H9 (cell line): ENCODE results near the gene GGT6. TPM values are rescaled to one million over a fixed set of nuclear protein-coding genes. Genes with fewer than 3 reads are reported as not detected.

Source experiments
- DNase-seq: peaks from one replicate; pipeline ENCODE4 v3.0.0-alpha.2; 2017
- H2AFZ ChIP-seq: one replicate; pipeline ENCODE4 v1.6.1; 2013; ENCODE audit warnings: mild to moderate bottlenecking, low read length, control low read depth, moderate library complexity
- H2AK5ac ChIP-seq: 2 replicates; pipeline ENCODE4 v1.6.1; 2013; ENCODE audit warnings: low read length, control low read depth, mixed read lengths; ENCODE audit not compliant: insufficient read length
- H2BK120ac ChIP-seq: one replicate; pipeline ENCODE4 v1.6.1; 2013; ENCODE audit warnings: low read depth, mild to moderate bottlenecking, low read length, control low read depth, inconsistent platforms; ENCODE audit not compliant: poor library complexity, severe bottlenecking
- H2BK12ac ChIP-seq: 2 replicates; pipeline ENCODE4 v1.6.1; 2013; ENCODE audit warnings: low read length, control low read depth, mixed read lengths, low read depth; ENCODE audit not compliant: insufficient read length
- H2BK15ac ChIP-seq: 2 replicates; pipeline ENCODE4 v1.6.1; 2013; ENCODE audit warnings: low read depth, low read length, control low read depth
- H2BK20ac ChIP-seq: one replicate; pipeline ENCODE4 v1.6.1; 2013; ENCODE audit warnings: low read depth, mild to moderate bottlenecking, low read length, control low read depth, inconsistent platforms; ENCODE audit not compliant: poor library complexity, severe bottlenecking
- H2BK5ac ChIP-seq: 2 replicates; pipeline ENCODE4 v1.6.1; 2013; ENCODE audit warnings: low read length, control low read depth, mixed read lengths; ENCODE audit not compliant: insufficient read length
- H3K14ac ChIP-seq: 2 replicates; pipeline ENCODE4 v1.6.1; 2013; ENCODE audit warnings: low read length, control low read depth; ENCODE audit not compliant: insufficient read depth
- H3K18ac ChIP-seq: 2 replicates; pipeline ENCODE4 v1.6.1; 2013; ENCODE audit warnings: low read depth, mild to moderate bottlenecking, mixed read lengths, low read length, control low read depth; ENCODE audit not compliant: insufficient read length
- H3K23ac ChIP-seq: 2 replicates; pipeline ENCODE4 v1.6.1; 2013; ENCODE audit warnings: low read length, control low read depth, mixed read lengths, low read depth; ENCODE audit not compliant: insufficient read length
- H3K23me2 ChIP-seq: 2 replicates; pipeline ENCODE4 v1.6.1; 2013; ENCODE audit warnings: low read depth, mild to moderate bottlenecking, mixed read lengths, low read length, control low read depth; ENCODE audit not compliant: insufficient read length, poor library complexity, severe bottlenecking
- H3K27ac ChIP-seq: 2 replicates; pipeline ENCODE4 v1.5.1; 2013; ENCODE audit warnings: low read length, control low read depth, mixed read lengths, low read depth; ENCODE audit not compliant: insufficient read length
- H3K27me3 ChIP-seq: 2 replicates; pipeline ENCODE4 v1.6.1; 2013; ENCODE audit warnings: low read length, control low read depth, inconsistent platforms; ENCODE audit not compliant: insufficient read depth
- H3K4ac ChIP-seq: 2 replicates; pipeline ENCODE4 v1.6.1; 2013; ENCODE audit warnings: low read depth, mild to moderate bottlenecking, control low read depth, inconsistent platforms, low read length, moderate library complexity
- H3K4me1 ChIP-seq: 2 replicates; pipeline ENCODE4 v1.6.1; 2013; ENCODE audit warnings: low read length, control low read depth, inconsistent platforms; ENCODE audit not compliant: insufficient read depth
- H3K4me2 ChIP-seq: 2 replicates; pipeline ENCODE4 v1.6.1; 2013; ENCODE audit warnings: low read length, control low read depth, mixed read lengths; ENCODE audit not compliant: insufficient read length, insufficient read depth
- H3K56ac ChIP-seq: 2 replicates; pipeline ENCODE4 v1.6.1; 2013; ENCODE audit warnings: low read depth, mild to moderate bottlenecking, mixed read lengths, low read length, control low read depth; ENCODE audit not compliant: insufficient read length
- H3K79me1 ChIP-seq: 2 replicates; pipeline ENCODE4 v1.6.1; 2013; ENCODE audit warnings: low read depth, mild to moderate bottlenecking, moderate library complexity, low read length, control low read depth, inconsistent platforms; ENCODE audit not compliant: insufficient read depth, poor library complexity, severe bottlenecking
- H3K79me2 ChIP-seq: 2 replicates; pipeline ENCODE4 v1.6.1; 2013; ENCODE audit warnings: low read length, control low read depth, inconsistent platforms; ENCODE audit not compliant: insufficient read depth
- H3K9ac ChIP-seq: 2 replicates; pipeline ENCODE4 v1.6.1; 2013; ENCODE audit warnings: low read length, control low read depth, mixed read lengths; ENCODE audit not compliant: insufficient read length; ENCODE audit errors: extremely low read depth
- H3K9me3 ChIP-seq: one replicate; pipeline ENCODE4 v1.6.1; 2013; ENCODE audit warnings: low read depth, low read length, inconsistent platforms; ENCODE audit not compliant: control insufficient read depth
- H3T11ph ChIP-seq: one replicate; pipeline ENCODE4 v1.6.1; 2013; ENCODE audit warnings: mild to moderate bottlenecking, low read length, control low read depth, inconsistent platforms
- H4K20me1 ChIP-seq: one replicate; pipeline ENCODE4 v1.6.1; 2013; ENCODE audit not compliant: control insufficient read depth, insufficient read length, insufficient read depth
- H4K5ac ChIP-seq: 2 replicates; pipeline ENCODE4 v1.6.1; 2013; ENCODE audit warnings: low read depth, mild to moderate bottlenecking, mixed read lengths, low read length, control low read depth; ENCODE audit not compliant: insufficient read length
- H4K8ac ChIP-seq: replicated peaks from 2 replicates; pipeline ENCODE4 v1.6.1; 2013; ENCODE audit warnings: low read length, control low read depth, mixed read lengths, low read depth; ENCODE audit not compliant: insufficient read length
- H4K91ac ChIP-seq: 2 replicates; pipeline ENCODE4 v1.6.1; 2013; ENCODE audit warnings: low read depth, mild to moderate bottlenecking, moderate library complexity, mixed read lengths, low read length, control low read depth; ENCODE audit not compliant: insufficient read length
- H3K27ac Mint-ChIP-seq, 3 experiments: 2 replicates in 2 of 3; 3 replicates in 1 of 3; pipeline ENCODE4 v1.8.0; 2020 to 2021; ENCODE audit warnings: mixed read lengths in 3 of 3, mild to moderate bottlenecking in 1 of 3, moderate library complexity in 1 of 3
- H3K27me3 Mint-ChIP-seq: 2 replicates; pipeline ENCODE4 v1.8.0; 2021; ENCODE audit warnings: low read depth, mild to moderate bottlenecking, moderate library complexity, mixed read lengths
- H3K36me3 Mint-ChIP-seq, 3 experiments: 2 replicates in 2 of 3; 3 replicates in 1 of 3; pipeline ENCODE4 v1.8.0; 2020 to 2021; ENCODE audit warnings: low read depth in 3 of 3, mixed read lengths in 3 of 3; ENCODE audit not compliant: insufficient read depth in 1 of 3
- H3K4me1 Mint-ChIP-seq, 2 experiments: 2 replicates each; pipeline ENCODE4 v1.8.0; 2020; ENCODE audit warnings: mixed read lengths in 2 of 2
- H3K4me3 Mint-ChIP-seq, 2 experiments: 2 replicates in 1 of 2; 3 replicates in 1 of 2; pipeline ENCODE4 v1.8.0; 2020 to 2021; ENCODE audit warnings: mild to moderate bottlenecking in 2 of 2, mixed read lengths in 2 of 2, moderate library complexity in 1 of 2
- H3K9me3 Mint-ChIP-seq, 2 experiments: 2 replicates in 1 of 2; 3 replicates in 1 of 2; pipeline ENCODE4 v1.8.0; 2020; ENCODE audit warnings: mild to moderate bottlenecking in 2 of 2, mixed read lengths in 2 of 2, moderate library complexity in 1 of 2
- WGBS: extraction: QIAGEN DNeasy Blood & Tissue Kit; methylation state at CpG from one replicate; pipeline ENCODE4 v1.1.7; 2013; ENCODE audit warnings: missing lambda C conversion rate, low lambda C conversion rate, mixed read lengths; ENCODE audit not compliant: insufficient read length; ENCODE audit errors: extremely low coverage; 5-methylcytosine and 5-hydroxymethylcytosine counted together
- total RNA-seq: library from RNA; stranded (reverse); gene quantifications from 2 replicates; pipeline ENCODE4 v1.2.1, GENCODE V29; 2021
- TF ChIP-seq, protein P1 (sequence below): fragments of 200-600 bp; sonication (generic); conservative IDR thresholded peaks from 3 replicates; pipeline ENCODE4 v1.8.0; 2021; ENCODE audit warnings: antibody characterized with exemption, mild to moderate bottlenecking

The GGT6 gene
- total RNA-seq, 1 experiment from 2014 or later: 0.17 TPM

DNA sequence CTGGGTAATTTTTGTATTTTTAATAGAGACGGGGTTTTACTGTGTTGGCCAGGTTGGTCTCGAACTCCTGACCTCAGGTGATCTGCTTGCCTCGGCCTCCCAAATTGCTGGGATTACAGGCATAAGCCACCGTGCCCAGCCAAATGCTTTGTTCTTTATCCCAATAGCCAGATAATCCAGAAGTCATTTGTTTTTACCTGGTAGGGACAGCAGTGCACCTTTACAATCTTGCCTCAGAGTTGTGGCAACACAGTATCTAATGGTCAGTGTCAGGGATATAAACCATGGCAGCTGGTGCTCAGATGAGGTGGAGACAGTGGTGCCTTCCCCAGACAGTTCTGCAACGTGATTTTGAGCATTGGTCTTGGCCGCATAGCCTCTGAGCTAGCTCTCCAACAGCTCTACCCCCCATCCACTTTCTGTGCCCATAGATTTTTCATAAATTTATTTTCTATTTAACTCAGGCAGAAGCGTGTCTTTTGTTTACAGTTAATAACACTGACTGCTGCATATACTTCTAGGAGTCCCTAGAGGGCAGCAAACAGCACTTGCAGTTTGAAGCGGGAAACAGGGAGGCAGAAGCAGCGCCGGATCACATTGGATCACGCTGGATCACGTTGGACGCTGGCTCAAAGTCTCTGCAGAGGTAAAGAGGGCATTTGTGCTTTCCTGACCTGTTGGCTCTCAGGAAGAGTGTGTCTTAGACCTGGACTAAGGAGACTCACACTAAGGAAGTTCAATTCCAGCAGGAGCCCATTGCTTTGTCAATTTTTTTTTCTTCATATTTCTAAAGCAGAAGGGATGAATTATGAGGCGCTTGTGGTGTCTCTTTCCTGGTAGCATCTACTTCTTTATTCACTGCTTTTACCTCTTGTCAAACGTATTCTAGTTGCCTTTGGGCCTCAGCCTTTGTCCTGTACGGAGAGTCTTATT is 5.1 kb upstream of the GGT6 start:
- Mint-ChIP-seq H3K9me3 (no peaks in the 10 kb centered on the region; a peak in 1 of 5 replicates), H3K27ac (peak overlapping the region in 1 of 3 experiments; percentile 49; a peak in 1 of 7 replicates), H3K36me3 (no peaks in the 10 kb centered on the region), H3K27me3 (peaks cover 17% of the 10 kb centered on the region), H3K4me3 (no peak overlapping the region), H3K4me1 (peaks cover 39 to 42% of the 10 kb centered on the region in 2 experiments)
- Histone ChIP-seq H4K8ac (no peak overlapping the region), H3K23ac (no peak overlapping the region), H4K20me1 (no peaks in the 10 kb centered on the region), H2BK15ac (no peak overlapping the region), H3K4me1 (no peaks in the 10 kb centered on the region), H2BK5ac (no peak overlapping the region), H4K5ac (no peak overlapping the region), H3K27ac (no peak overlapping the region), H3K9ac (no peak overlapping the region), H3K79me2 (no peaks in the 10 kb centered on the region), H3K9me3 (no peaks in the 10 kb centered on the region), H3K23me2 (no peaks in the 10 kb centered on the region), H2BK120ac (no peak overlapping the region), H3K18ac (no peak overlapping the region), H2AK5ac (no peak overlapping the region), H3K4ac (no peak overlapping the region), H3K56ac (no peak overlapping the region), H3T11ph (no peak overlapping the region), H2BK20ac (no peak overlapping the region), H3K4me2 (peak overlapping the region; percentile 2), H4K91ac (no peak overlapping the region), H3K79me1 (no peaks in the 10 kb centered on the region), H2AFZ (no peak overlapping the region), H2BK12ac (no peak overlapping the region), H3K14ac (no peak overlapping the region), H3K27me3 (no peaks in the 10 kb centered on the region)
- TF ChIP-seq, protein P1, sequence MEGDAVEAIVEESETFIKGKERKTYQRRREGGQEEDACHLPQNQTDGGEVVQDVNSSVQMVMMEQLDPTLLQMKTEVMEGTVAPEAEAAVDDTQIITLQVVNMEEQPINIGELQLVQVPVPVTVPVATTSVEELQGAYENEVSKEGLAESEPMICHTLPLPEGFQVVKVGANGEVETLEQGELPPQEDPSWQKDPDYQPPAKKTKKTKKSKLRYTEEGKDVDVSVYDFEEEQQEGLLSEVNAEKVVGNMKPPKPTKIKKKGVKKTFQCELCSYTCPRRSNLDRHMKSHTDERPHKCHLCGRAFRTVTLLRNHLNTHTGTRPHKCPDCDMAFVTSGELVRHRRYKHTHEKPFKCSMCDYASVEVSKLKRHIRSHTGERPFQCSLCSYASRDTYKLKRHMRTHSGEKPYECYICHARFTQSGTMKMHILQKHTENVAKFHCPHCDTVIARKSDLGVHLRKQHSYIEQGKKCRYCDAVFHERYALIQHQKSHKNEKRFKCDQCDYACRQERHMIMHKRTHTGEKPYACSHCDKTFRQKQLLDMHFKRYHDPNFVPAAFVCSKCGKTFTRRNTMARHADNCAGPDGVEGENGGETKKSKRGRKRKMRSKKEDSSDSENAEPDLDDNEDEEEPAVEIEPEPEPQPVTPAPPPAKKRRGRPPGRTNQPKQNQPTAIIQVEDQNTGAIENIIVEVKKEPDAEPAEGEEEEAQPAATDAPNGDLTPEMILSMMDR: peak; percentile 88
- no CpG with 5 or more reads among the region's 16 CpGs for WGBS
- DNase-seq: peak; percentile 89
